Measurements from ENCODE around the gene OGG1. TPM values are rescaled to one million over a fixed set of nuclear protein-coding genes. Genes with fewer than 3 reads are reported as not detected.

OGG1 gene
- total and polyA plus RNA-seq, 9 of the 15 experiments (the other 6 are each of a cell fraction or from before 2014, with no cell fraction given): 6.6 to 33.0 (median 24.4) TPM

GRCh38 chr3:9731206-9732079, 18.3 kb upstream of the OGG1 start, which contains the start of gene BRPF1 (continued):
- TF ChIP-seq ZBTB5 (IDR thresholded peaks at IDR 0.05) (peak; percentile 96), RB1 (IDR thresholded peaks at IDR 0.05; ENCODE audit: low read depth) (peak; percentile 97), FOXM1 (IDR thresholded peaks at IDR 0.05; ENCODE audit: low read depth) (peak; percentile 59; the same call in 1 of the 2 replicates), FOXM1 (CRISPR knock-in tag; IDR thresholded peaks at IDR 0.05; ENCODE audit: low read depth) (no peak; the same call in 1 of the 2 replicates), ZBED1 (IDR thresholded peaks at IDR 0.05) (no peak), TCF3 (CRISPR knock-in tag; IDR thresholded peaks at IDR 0.05) (0 out of 2 replicates have a peak, but pooled peaks have one; percentile 11), ZEB2 (IDR thresholded peaks at IDR 0.05) (peak; percentile 100), PML (IDR thresholded peaks at IDR 0.05; ENCODE audit: low read length) (peak; percentile 65; the same call in 1 of the 2 replicates), RBBP5 (IDR thresholded peaks at IDR 0.05; ENCODE audit: borderline replicate concordance, insufficient read depth, low read length, poor library complexity, severe bottlenecking) (peak; percentile 98), BRCA1 (IDR thresholded peaks at IDR 0.05) (no peak), BRCA1 (CRISPR knock-in tag; IDR thresholded peaks at IDR 0.05) (no peak), CREB1 (IDR thresholded peaks at IDR 0.05) (peak; percentile 77), CREB1 (CRISPR knock-in tag; IDR thresholded peaks at IDR 0.05) (peak; percentile 88)
- TF ChIP-seq, protein P1, sequence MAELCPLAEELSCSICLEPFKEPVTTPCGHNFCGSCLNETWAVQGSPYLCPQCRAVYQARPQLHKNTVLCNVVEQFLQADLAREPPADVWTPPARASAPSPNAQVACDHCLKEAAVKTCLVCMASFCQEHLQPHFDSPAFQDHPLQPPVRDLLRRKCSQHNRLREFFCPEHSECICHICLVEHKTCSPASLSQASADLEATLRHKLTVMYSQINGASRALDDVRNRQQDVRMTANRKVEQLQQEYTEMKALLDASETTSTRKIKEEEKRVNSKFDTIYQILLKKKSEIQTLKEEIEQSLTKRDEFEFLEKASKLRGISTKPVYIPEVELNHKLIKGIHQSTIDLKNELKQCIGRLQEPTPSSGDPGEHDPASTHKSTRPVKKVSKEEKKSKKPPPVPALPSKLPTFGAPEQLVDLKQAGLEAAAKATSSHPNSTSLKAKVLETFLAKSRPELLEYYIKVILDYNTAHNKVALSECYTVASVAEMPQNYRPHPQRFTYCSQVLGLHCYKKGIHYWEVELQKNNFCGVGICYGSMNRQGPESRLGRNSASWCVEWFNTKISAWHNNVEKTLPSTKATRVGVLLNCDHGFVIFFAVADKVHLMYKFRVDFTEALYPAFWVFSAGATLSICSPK (IDR thresholded peaks at IDR 0.05; ENCODE audit: borderline replicate concordance): no peak
- TF ChIP-seq, protein P2, sequence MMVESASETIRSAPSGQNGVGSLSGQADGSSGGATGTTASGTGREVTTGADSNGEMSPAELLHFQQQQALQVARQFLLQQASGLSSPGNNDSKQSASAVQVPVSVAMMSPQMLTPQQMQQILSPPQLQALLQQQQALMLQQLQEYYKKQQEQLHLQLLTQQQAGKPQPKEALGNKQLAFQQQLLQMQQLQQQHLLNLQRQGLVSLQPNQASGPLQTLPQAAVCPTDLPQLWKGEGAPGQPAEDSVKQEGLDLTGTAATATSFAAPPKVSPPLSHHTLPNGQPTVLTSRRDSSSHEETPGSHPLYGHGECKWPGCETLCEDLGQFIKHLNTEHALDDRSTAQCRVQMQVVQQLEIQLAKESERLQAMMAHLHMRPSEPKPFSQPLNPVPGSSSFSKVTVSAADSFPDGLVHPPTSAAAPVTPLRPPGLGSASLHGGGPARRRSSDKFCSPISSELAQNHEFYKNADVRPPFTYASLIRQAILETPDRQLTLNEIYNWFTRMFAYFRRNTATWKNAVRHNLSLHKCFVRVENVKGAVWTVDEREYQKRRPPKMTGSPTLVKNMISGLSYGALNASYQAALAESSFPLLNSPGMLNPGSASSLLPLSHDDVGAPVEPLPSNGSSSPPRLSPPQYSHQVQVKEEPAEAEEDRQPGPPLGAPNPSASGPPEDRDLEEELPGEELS (CRISPR knock-in tag; IDR thresholded peaks at IDR 0.05; ENCODE audit: borderline replicate concordance): no peak
